GM21576 (cell line): Measurements from ENCODE around the gene ROCK2.

Source experiments
- ATAC-seq: cut with Tn5 transposase; IDR thresholded peaks from one replicate; pipeline ENCODE4 v1.9.1; 2021; ENCODE audit warnings: mild to moderate bottlenecking, moderate library complexity; ENCODE audit not compliant: unreplicated experiment

The ROCK2 gene

GRCh38 chr2:11312770-11313471 is 31.5 kb downstream of the ROCK2 start:
- ATAC-seq = no peak

DNA sequence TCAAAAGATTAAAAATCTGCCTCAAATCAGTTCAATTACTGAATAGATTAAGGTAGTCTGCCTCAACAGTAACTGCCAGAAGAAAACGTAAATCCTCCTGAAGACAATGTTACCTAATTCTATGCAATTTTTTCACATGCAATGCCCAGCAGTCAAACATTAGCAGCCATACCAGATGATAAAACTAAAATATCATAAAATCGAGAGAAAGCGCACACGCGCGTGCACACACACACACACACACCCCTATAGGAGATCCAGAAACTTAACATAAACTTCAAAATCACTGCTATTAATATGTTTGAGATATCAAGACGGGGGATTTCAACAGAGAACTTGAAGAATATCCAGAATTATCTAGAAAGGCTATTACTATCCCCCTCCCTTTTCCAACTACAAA is 32.9 kb downstream of the ROCK2 start:
- ATAC-seq = no peak

DNA sequence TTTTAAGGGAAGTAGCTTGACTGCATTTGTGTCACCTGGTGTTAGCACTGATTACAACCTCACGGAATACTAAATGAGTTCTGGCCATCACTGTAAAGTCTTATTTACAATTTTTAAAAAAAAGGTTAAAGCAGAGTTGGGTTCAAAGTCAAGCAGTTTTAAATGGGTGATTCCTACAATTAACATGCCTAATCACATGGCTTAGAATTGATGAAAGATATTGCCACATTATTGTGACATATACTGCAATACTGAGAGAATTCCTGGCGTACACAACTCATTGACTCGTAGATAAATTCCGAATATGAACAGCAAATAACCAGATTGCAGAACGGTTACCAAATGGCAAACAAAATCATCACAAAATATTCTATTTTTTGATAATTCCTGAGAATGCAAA is 34.2 kb downstream of the ROCK2 start:
- ATAC-seq = no peak

DNA sequence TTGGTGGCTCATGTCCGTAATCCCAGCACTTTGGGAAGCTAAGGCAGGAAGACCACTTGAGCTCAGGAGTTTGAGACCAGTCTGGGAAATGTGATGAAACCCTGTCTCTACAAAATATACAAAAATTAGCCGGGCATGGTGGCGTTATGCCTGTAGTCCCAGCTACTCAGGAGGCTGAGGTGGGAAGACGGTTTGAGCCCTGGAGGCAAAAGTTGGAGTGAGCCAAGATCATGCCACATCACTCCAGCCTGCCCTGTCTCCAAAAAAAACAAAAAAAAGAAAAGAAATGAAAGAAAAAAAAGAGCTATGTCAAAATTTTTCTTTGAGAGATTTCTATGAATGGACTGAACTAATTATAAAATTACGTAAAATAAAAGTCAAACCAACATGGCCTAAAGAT is 34.7 kb downstream of the ROCK2 start:
- no peak for ATAC-seq

GRCh38 chr2:11307764-11308415 is 36.5 kb downstream of the ROCK2 start:
- ATAC-seq = no peak

DNA sequence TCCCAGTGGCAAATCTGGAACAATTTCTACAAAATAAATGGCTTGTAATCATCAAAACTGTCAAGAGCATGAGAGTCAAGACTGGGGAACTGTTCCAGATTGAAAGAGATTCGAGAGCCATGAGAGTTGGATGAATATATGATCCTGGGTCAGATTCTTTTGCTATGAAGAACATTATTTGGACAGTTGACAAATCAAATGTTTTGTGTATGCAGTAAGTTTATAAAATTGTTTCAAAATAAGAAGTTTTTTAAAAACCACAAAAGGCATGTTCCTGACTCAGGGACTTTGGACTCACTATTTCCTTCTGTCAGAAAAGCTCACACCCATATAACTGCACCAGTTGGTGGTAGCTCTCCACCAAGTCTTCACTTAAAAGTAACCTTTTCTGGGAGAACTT is 38.5 kb downstream of the ROCK2 start:
- ATAC-seq = no peak

- no peak for ATAC-seq
These were observed 39.1 kb downstream of the ROCK2 start for GRCh38 chr2:11305338-11305737.

GRCh38 chr2:11304476-11304875 is 40.0 kb downstream of the ROCK2 start:
- ATAC-seq = no peak

DNA sequence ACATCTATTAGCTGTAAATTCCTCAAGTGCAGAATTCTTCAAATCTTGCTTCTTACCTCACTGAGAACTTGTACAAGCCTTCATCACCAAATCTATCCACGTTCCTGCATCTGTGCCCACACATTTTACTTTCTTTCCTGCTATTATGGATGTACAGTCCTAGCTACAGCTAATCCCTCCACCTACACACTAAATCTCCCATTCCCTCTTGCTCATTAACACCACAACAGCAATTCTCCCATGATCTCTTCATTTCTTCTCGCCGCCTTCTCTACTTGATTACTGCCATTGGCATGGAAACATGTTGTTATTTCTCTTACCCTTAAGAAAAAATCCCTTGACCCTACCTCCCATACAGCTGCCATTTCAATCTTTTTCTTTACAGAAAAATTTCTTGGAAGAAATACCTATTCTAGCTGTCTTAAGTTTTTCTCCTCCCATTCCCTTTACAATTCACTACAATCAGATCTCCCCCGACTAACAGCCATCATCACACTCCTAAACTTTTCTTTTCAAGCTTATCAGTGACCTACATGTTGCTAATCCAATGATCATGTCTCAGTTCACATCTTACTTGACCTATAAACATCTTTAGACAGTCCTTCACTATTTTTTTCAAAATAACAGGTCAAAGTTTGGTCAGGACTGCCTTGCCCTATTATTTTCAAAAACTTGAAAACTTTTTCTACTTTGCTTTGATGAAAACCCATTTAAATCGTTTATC is 41.0 kb downstream of the ROCK2 start:
- ATAC-seq = no peak

GRCh38 chr2:11299439-11299838 is 45.0 kb downstream of the ROCK2 start:
- ATAC-seq = no peak

GRCh38 chr2:11298592-11298991 is 45.8 kb downstream of the ROCK2 start:
- ATAC-seq = no peak

- no peak for ATAC-seq
These were observed 48.0 kb downstream of the ROCK2 start for GRCh38 chr2:11296401-11296800.

DNA sequence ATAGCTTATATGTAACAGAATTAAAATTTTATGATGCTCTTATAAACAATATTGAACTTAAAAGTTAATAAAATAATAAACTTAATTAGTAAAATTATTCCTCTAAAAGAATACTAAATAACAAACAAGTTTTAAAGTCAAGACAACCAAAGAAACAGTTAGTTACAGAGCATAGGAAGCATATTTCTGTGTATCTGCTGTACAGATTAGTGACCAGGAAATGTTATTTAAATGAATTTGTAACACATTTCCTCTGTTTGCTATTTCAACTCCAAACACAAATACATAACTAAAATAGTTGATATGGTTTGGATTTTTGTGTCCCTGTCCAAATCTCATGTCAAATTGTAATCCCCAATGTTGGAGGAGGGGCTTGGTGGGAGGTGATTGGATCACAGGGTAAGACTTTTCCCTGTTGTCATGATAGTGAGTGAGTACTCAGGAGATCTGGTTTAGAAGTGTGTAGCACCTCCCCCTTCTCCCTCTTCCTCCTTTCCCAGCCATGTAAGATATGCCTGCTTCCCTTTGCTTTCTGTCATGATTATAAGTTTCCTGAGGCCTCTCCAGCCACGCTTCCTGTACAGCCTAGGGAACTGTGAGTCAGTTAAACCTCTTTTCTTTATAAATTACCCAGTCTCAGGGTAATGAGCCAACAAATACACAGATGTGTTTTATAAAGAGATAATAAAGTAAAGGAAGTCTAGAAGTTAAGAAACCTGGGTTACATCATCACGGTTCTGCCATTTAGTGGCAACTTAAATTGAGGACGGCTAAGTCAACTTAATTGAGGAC is 51.8 kb downstream of the ROCK2 start:
- no peak for ATAC-seq

DNA sequence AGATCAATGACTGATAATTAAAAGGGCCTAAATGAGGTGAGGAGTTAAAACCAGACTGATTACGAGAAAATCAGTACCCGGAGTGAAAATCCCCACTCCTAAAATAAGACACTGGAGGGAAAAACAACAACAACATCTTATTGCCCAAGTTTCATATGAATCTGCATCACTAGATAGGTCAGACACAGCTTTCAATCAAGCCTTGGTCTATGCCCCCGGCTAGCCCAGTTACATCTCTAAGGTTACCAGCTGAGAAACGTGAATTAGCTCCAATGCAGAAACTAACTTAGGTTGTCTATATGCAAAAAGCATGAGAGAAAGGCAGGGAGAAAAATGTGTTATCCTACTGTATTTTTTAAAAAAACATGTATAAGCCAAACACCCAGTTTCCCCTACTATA is 53.7 kb downstream of the ROCK2 start:
- ATAC-seq = no peak

- no peak for ATAC-seq
These were observed 54.2 kb downstream of the ROCK2 start for GRCh38 chr2:11290211-11290610.

DNA sequence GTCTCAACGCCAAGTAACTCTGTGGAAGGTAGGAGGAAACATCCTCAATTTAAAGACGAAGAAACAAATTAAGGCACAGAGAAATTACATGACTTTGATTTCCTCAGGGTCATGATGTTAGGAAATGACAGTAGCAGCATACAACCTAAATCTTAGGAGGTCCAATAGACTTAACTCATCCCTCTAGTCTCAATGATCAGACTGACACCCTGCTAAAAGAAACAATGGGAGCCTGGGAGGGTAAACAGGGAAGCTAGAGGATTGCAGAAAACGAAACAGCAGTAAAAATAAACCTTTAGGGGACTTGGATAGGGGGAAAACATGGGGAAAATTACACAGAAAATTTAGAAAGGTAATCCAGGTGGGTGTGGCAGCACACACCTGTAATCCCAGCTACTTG is 56.0 kb downstream of the ROCK2 start:
- no peak for ATAC-seq

DNA sequence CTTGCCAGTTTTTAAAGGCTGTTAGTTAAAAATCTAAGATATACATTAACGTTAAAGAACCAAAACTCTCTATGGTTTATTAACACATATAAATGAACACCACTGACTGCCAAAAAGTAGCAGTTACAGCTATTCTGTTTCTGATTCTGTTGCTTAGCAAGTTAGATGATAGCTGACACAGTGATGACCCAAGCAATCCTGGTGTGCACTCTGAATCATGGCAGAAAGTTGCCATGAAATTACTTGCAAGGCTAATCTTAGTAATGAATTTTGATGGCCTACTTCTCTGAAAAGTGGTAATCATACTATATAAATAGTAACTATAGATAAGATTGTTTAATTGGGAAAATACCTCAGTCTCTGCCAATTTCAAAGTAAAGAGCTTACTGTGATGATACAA is 57.7 kb downstream of the ROCK2 start:
- ATAC-seq = no peak

GRCh38 chr2:11286323-11286722 is 58.1 kb downstream of the ROCK2 start:
- ATAC-seq = no peak

DNA sequence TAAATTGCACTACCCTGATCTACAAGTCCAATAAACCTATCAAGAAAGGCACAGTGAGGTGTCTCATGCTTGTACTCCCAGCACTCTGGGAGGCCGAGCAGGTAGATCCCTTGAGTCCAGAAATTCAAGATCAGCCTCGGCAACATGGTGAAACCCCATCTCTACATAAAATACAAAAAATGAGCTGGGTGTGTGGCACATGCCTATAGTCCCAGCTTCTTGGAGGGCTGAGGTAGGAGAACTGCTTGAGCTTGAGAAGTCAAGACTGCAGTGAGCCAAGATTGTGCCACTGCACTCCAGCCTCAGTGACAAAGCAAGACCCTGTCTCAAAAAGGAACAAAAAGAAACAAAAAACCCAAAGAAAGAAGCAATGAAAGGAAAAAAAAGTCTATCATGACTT is 58.9 kb downstream of the ROCK2 start:
- ATAC-seq = no peak

DNA sequence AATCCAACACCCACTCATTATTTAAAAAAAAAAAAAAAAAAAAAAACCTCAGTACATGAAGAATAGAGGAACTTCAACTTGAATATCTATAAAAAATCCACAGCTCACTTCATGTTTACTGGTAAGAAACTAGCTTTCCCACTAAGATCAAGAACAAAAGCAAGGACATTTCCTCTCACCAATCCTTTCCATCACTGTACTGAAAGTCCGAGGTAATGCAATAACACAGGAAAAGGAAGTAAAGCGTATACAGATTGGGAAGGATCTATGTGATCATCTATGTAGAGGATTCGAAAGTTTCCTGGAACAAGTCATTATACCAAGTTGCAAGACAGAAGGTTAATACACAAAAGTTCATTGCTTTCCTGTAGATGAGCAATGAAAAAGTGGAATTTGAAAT is 63.2 kb downstream of the ROCK2 start:
- ATAC-seq = no peak

DNA sequence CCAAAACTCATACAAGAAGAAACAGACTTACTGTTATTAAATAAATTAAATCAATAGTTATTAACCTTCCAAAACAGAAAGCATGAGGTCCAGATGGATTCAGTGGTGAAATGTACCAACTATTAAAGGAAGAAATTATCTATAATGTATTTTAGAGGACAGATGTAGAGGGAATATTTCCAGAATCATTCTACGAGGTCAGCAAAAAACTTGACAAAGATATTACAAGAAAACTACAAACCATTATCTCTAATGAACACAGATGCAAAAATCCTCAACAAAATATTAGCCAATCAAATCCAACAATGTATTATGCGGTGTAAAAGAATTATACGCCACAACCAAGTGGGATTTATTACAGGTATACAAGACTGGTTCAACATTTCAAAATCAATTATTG is 63.7 kb downstream of the ROCK2 start:
- ATAC-seq = no peak
